ENCODE results near the gene EDIL3. TPM values are rescaled to one million over a fixed set of nuclear protein-coding genes. Genes with fewer than 3 reads are reported as not detected.

EDIL3 gene
- total RNA-seq, 1 donor from 2014 or later, result 604 TPM

DNA sequence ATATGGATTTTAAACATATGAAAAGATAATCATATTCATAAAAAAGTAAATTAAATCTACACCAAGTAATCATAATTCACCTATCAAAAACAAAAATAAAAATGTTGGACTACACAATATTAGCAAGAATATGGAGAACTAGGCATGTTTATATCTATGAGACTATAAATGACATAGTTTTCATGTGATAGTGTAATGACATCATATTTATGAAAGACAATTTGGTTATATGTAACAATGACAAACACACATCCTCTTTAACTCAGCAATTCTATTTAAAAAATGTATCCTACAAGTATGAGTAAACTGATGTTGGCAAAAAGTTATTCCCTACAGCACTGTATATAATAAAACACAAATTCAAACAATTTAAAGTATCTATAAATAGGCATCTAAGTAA, 312.3 kb downstream of the EDIL3 start:
- H3K4me1 Mint-ChIP-seq (ENCODE audit: low read depth), result peaks cover 20% of the 10 kb centered on the region
- no peak overlapping the region for H3K27ac Mint-ChIP-seq (ENCODE audit: unreplicated experiment)
- H3K4me3 Mint-ChIP-seq (ENCODE audit: unreplicated experiment), result no peak overlapping the region
- H3K36me3 Mint-ChIP-seq (ENCODE audit: low read depth), result peaks cover 1% of the 10 kb centered on the region
- TF ChIP-seq, protein P1, sequence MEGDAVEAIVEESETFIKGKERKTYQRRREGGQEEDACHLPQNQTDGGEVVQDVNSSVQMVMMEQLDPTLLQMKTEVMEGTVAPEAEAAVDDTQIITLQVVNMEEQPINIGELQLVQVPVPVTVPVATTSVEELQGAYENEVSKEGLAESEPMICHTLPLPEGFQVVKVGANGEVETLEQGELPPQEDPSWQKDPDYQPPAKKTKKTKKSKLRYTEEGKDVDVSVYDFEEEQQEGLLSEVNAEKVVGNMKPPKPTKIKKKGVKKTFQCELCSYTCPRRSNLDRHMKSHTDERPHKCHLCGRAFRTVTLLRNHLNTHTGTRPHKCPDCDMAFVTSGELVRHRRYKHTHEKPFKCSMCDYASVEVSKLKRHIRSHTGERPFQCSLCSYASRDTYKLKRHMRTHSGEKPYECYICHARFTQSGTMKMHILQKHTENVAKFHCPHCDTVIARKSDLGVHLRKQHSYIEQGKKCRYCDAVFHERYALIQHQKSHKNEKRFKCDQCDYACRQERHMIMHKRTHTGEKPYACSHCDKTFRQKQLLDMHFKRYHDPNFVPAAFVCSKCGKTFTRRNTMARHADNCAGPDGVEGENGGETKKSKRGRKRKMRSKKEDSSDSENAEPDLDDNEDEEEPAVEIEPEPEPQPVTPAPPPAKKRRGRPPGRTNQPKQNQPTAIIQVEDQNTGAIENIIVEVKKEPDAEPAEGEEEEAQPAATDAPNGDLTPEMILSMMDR (IDR thresholded peaks at IDR 0.05), result no peak
- no peaks in the 10 kb centered on the region for H3K9me3 Mint-ChIP-seq (ENCODE audit: low read depth)
- no peak for DNase-seq (ENCODE audit: low spot score)
- no peaks in the 10 kb centered on the region for H3K27me3 Mint-ChIP-seq (ENCODE audit: low read depth)

DNA sequence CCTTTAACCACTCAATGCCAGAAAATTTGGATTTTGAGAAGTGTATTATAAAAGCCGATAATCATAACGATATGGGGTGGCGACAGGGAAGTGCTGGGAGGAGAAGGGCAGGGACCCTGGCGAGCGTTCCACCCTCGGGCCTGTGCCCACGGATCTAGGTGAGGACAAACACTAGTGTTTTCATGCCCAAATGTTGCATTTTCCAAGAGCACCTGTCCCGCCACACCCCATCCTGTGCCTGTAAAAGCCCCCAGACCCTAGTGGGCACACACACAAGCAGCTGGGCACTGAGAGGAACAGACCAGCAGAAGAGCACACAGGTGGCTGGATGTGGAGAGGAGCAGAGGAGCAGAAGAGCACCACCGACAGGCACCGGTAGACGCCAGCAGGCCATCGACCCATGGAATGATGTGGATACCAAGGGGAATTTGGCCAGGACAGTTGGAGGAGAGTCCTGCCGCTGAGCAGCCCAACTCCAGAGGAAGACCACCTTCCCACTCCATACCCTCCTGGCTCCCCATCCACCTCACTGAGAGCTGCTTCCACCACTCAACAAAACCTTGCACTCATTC, 315.0 kb downstream of the EDIL3 start:
- no peaks in the 10 kb centered on the region for H3K9me3 Mint-ChIP-seq (ENCODE audit: low read depth)
- H3K27ac Mint-ChIP-seq (ENCODE audit: unreplicated experiment), result no peak overlapping the region
- H3K36me3 Mint-ChIP-seq (ENCODE audit: low read depth), result peaks cover 3% of the 10 kb centered on the region
- TF ChIP-seq, protein P1 (IDR thresholded peaks at IDR 0.05), result no peak
- DNase-seq (ENCODE audit: low spot score), result peak; percentile 48
- H3K4me1 Mint-ChIP-seq (ENCODE audit: low read depth), result peaks cover 20% of the 10 kb centered on the region
- no peaks in the 10 kb centered on the region for H3K27me3 Mint-ChIP-seq (ENCODE audit: low read depth)
- no peak overlapping the region for H3K4me3 Mint-ChIP-seq (ENCODE audit: unreplicated experiment)

DNA sequence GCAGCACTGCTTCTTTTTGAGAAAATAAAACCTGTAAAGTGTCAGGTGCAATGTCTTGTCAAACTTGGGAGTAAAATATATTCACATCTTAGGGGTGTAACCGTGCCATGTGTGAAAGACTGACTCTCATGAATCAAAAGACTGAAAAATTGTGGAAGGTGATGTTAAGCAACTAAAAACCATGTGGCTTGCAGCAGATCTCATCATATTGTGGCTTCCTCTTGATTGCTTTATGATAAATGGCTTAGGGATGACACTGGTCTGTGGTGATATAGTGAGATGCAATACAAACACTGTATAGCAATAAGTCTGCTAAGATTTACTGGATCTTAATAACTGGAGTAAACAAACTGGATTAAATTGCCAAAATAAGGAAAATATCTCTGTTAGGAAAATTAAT, 321.6 kb downstream of the EDIL3 start:
- TF ChIP-seq, protein P1 (IDR thresholded peaks at IDR 0.05), result no peak
- no peak overlapping the region for H3K4me3 Mint-ChIP-seq (ENCODE audit: unreplicated experiment)
- no peaks in the 10 kb centered on the region for H3K9me3 Mint-ChIP-seq (ENCODE audit: low read depth)
- H3K27ac Mint-ChIP-seq (ENCODE audit: unreplicated experiment), result no peak overlapping the region
- DNase-seq (ENCODE audit: low spot score), result no peak
- no peaks in the 10 kb centered on the region for H3K27me3 Mint-ChIP-seq (ENCODE audit: low read depth)
- peaks cover 1% of the 10 kb centered on the region for H3K4me1 Mint-ChIP-seq (ENCODE audit: low read depth)
- H3K36me3 Mint-ChIP-seq (ENCODE audit: low read depth), result peaks cover 34% of the 10 kb centered on the region

DNA sequence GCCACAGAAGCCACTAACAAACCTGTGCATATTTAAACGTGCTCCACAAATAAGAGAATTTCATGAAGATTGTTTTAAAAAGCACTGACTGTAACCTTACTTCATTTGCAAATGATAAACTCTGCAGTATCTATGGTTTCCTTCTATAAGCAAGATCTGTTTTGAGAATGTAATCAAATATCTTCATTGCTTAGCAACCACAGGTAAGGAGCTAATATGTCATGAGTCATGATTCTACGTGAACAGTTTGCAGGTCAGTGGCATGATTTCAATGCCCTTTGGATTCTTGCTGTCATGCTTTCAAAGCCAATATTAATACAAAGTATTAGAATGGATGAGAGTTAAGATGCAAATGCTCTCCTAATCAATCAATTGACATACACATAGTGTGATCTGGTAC, 325.0 kb downstream of the EDIL3 start:
- H3K9me3 Mint-ChIP-seq (ENCODE audit: low read depth), result no peaks in the 10 kb centered on the region
- H3K4me3 Mint-ChIP-seq (ENCODE audit: unreplicated experiment), result no peak overlapping the region
- H3K36me3 Mint-ChIP-seq (ENCODE audit: low read depth), result peaks cover 41% of the 10 kb centered on the region
- peaks cover 4% of the 10 kb centered on the region for H3K4me1 Mint-ChIP-seq (ENCODE audit: low read depth)
- no peaks in the 10 kb centered on the region for H3K27me3 Mint-ChIP-seq (ENCODE audit: low read depth)
- TF ChIP-seq, protein P1 (IDR thresholded peaks at IDR 0.05), result no peak
- DNase-seq (ENCODE audit: low spot score), result no peak
- H3K27ac Mint-ChIP-seq (ENCODE audit: unreplicated experiment), result no peak overlapping the region

DNA sequence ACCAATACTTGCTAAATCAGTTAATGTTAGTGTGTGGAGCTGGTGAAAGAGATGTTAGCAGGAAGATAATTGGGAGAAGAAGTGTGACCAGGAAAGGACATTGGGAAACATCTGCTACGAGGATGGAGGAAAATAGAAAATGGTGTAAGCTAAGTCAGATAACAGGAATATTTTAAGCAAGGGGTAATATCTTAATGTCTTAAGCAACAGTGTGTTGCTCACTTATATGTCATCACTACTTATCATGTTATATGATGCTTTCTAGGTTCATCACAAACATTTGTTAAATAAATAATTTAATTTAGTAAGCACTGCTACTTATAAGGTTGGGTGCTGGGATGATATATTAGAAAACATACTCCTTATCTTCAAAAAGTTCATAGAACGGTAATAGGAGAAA, 326.1 kb downstream of the EDIL3 start:
- H3K36me3 Mint-ChIP-seq (ENCODE audit: low read depth), result peaks cover 36% of the 10 kb centered on the region
- H3K27me3 Mint-ChIP-seq (ENCODE audit: low read depth), result no peaks in the 10 kb centered on the region
- H3K4me1 Mint-ChIP-seq (ENCODE audit: low read depth), result peaks cover 4% of the 10 kb centered on the region
- H3K4me3 Mint-ChIP-seq (ENCODE audit: unreplicated experiment), result no peak overlapping the region
- H3K27ac Mint-ChIP-seq (ENCODE audit: unreplicated experiment), result no peak overlapping the region
- H3K9me3 Mint-ChIP-seq (ENCODE audit: low read depth), result no peaks in the 10 kb centered on the region
- no peak for DNase-seq (ENCODE audit: low spot score)
- TF ChIP-seq, protein P1 (IDR thresholded peaks at IDR 0.05), result no peak
